ENCODE data around the gene COPZ2. TPM values are rescaled to one million over a fixed set of nuclear protein-coding genes. Genes with fewer than 3 reads are reported as not detected.

COPZ2 gene
- total RNA-seq, 6 donors from 2014 or later, result 5.2 to 33.5 (median 17.7) TPM

GRCh38 chr17:47999582-47999981, 38.0 kb downstream of the COPZ2 start:
- no peaks in the 10 kb centered on the region for H3K27me3 ChIP-seq
- H3K36me3 ChIP-seq, result no peaks in the 10 kb centered on the region
- ATAC-seq (ENCODE audit: low FRiP score in 2 of 2), result no peak
- TF ChIP-seq CTCF (IDR thresholded peaks at IDR 0.05) (no peak), POLR2A (IDR thresholded peaks at IDR 0.05) (no peak), POLR2AphosphoS5 (IDR thresholded peaks at IDR 0.05) (no peak), EP300 (IDR thresholded peaks at IDR 0.05) (no peak)
- H3K27ac ChIP-seq, result no peak overlapping the region
- no peak for DNase-seq
- peaks cover 9 to 19% (median 11%) of the 10 kb centered on the region in 4 donors for H3K4me1 ChIP-seq
- WGBS, 2 donors, result 22 to 49% methylated on average over 2 to 4 of the region's 4 CpGs
- no peaks in the 10 kb centered on the region for H3K9me3 ChIP-seq
- no peak overlapping the region for H3K4me3 ChIP-seq

- Histone ChIP-seq H3K27me3 (no peaks in the 10 kb centered on the region), H3K9me3 (no peaks in the 10 kb centered on the region), H3K36me3 (no peaks in the 10 kb centered on the region), H3K4me1 (peaks cover 4 to 14% (median 9%) of the 10 kb centered on the region in 4 donors), H3K27ac (peak overlapping the region in 2 of 4 donors; percentile 18 to 30), H3K4me3 (no peak overlapping the region)
- 89 to 91% methylated on average over 7 of the region's 7 CpGs for WGBS, 2 donors
- TF ChIP-seq POLR2A (IDR thresholded peaks at IDR 0.05), result no peak
- TF ChIP-seq EP300 (IDR thresholded peaks at IDR 0.05), result no peak
- TF ChIP-seq POLR2AphosphoS5 (IDR thresholded peaks at IDR 0.05), result no peak
- TF ChIP-seq CTCF (IDR thresholded peaks at IDR 0.05), result no peak
- no peak for ATAC-seq (ENCODE audit: low FRiP score in 2 of 2)
- no peak for DNase-seq
These were observed 39.6 kb downstream of the COPZ2 start for GRCh38 chr17:47998044-47998443.

- Histone ChIP-seq H3K9me3 (no peaks in the 10 kb centered on the region), H3K27ac (peak overlapping the region in 2 of 4 donors; percentile 18 to 30), H3K36me3 (no peaks in the 10 kb centered on the region), H3K27me3 (no peaks in the 10 kb centered on the region), H3K4me3 (no peak overlapping the region), H3K4me1 (peaks cover 2 to 12% (median 6%) of the 10 kb centered on the region in 4 donors)
- ATAC-seq (ENCODE audit: low FRiP score in 2 of 2) (no peak), DNase-seq (no peak)
- WGBS, 2 donors, result 63 to 75% methylated on average over 7 of the region's 7 CpGs
- TF ChIP-seq CTCF (IDR thresholded peaks at IDR 0.05), result no peak
- TF ChIP-seq POLR2AphosphoS5 (IDR thresholded peaks at IDR 0.05), result no peak
- TF ChIP-seq EP300 (IDR thresholded peaks at IDR 0.05), result no peak
- TF ChIP-seq POLR2A (IDR thresholded peaks at IDR 0.05), result no peak
These were observed 40.0 kb downstream of the COPZ2 start for GRCh38 chr17:47997586-47997985.

- WGBS, 2 donors, result 51 to 66% methylated on average over 7 to 9 of the region's 9 CpGs
- H3K9me3 ChIP-seq, result no peaks in the 10 kb centered on the region
- H3K4me3 ChIP-seq, result no peak overlapping the region
- H3K27ac ChIP-seq, result no peak overlapping the region
- H3K27me3 ChIP-seq, result no peaks in the 10 kb centered on the region
- TF ChIP-seq POLR2AphosphoS5 (IDR thresholded peaks at IDR 0.05) (no peak), POLR2A (IDR thresholded peaks at IDR 0.05) (no peak), EP300 (IDR thresholded peaks at IDR 0.05) (no peak)
- no peak for DNase-seq
- no peak for ATAC-seq (ENCODE audit: low FRiP score in 2 of 2)
- H3K36me3 ChIP-seq, result no peaks in the 10 kb centered on the region
- no peaks in the 10 kb centered on the region for H3K4me1 ChIP-seq
These were observed 41.4 kb downstream of the COPZ2 start for GRCh38 chr17:47996201-47996600.

- ATAC-seq (ENCODE audit: low FRiP score in 2 of 2) (no peak), DNase-seq (no peak)
- H3K4me3 ChIP-seq, result no peak overlapping the region
- H3K4me1 ChIP-seq, result no peaks in the 10 kb centered on the region
- 64 to 84% methylated on average over 7 to 13 of the region's 13 CpGs for WGBS, 2 donors
- H3K27ac ChIP-seq, result no peak overlapping the region
- H3K27me3 ChIP-seq, result no peaks in the 10 kb centered on the region
- TF ChIP-seq EP300 (IDR thresholded peaks at IDR 0.05) (no peak), POLR2AphosphoS5 (IDR thresholded peaks at IDR 0.05) (no peak), POLR2A (IDR thresholded peaks at IDR 0.05) (no peak)
- no peaks in the 10 kb centered on the region for H3K36me3 ChIP-seq
- no peaks in the 10 kb centered on the region for H3K9me3 ChIP-seq
These were observed 42.2 kb downstream of the COPZ2 start for GRCh38 chr17:47995241-47995935.

GRCh38 chr17:47994724-47995123, 42.9 kb downstream of the COPZ2 start:
- Histone ChIP-seq H3K9me3 (no peaks in the 10 kb centered on the region), H3K4me3 (no peak overlapping the region), H3K4me1 (no peaks in the 10 kb centered on the region), H3K27ac (no peak overlapping the region), H3K27me3 (no peaks in the 10 kb centered on the region), H3K36me3 (no peaks in the 10 kb centered on the region)
- peak in 1 of 2 donors; percentile 16 for ATAC-seq (ENCODE audit: low FRiP score in 2 of 2)
- 76 to 92% methylated on average over 3 to 4 of the region's 4 CpGs for WGBS, 2 donors
- no peak for TF ChIP-seq POLR2A (IDR thresholded peaks at IDR 0.05)
- TF ChIP-seq CTCF (IDR thresholded peaks at IDR 0.05), result no peak
- TF ChIP-seq POLR2AphosphoS5 (IDR thresholded peaks at IDR 0.05), result no peak
- no peak for TF ChIP-seq EP300 (IDR thresholded peaks at IDR 0.05)
- DNase-seq, result no peak

All from upper lobe of left lung (tissue), 6 donors.